Keratinocyte (primary cell): ENCODE data around the gene GRAMD2B. TPM values are rescaled to one million over a fixed set of nuclear protein-coding genes. Genes with fewer than 3 reads are reported as not detected.

ENCODE experiments used
- DNase-seq: peaks from one replicate; pipeline ENCODE4 v3.0.0-alpha.2; 2011; ENCODE audit warnings: low read depth, missing footprints, low spot score
- FAIRE-seq: peaks from 2 replicates; lab custom pipeline; 2011; peaks lifted over from hg19 to GRCh38; lab: Jason Lieb, UNC
- H2AFZ ChIP-seq: 2 replicates; pipeline ENCODE4 v1.6.0; 2012; ENCODE audit warnings: low read length, control low read depth, inconsistent platforms; ENCODE audit not compliant: control insufficient read depth
- H3K27ac ChIP-seq: 2 replicates; pipeline ENCODE4 v1.5.1; 2011; ENCODE audit warnings: low read length; ENCODE audit not compliant: control insufficient read depth, insufficient read depth
- H3K27me3 ChIP-seq: 3 replicates; pipeline ENCODE4 v1.6.0; 2011; ENCODE audit warnings: low read length; ENCODE audit not compliant: control insufficient read depth, insufficient read depth; ENCODE audit errors: extremely low read depth
- H3K36me3 ChIP-seq, 2 experiments: 2 replicates in 1 of 2; 3 replicates in 1 of 2; pipeline ENCODE4 v1.5.1; 2011; ENCODE audit warnings: low read length in 2 of 2, mild to moderate bottlenecking in 1 of 2; ENCODE audit not compliant: control insufficient read depth in 2 of 2, insufficient read depth in 2 of 2; ENCODE audit errors: extremely low read depth in 1 of 2
- H3K4me1 ChIP-seq: 3 replicates; pipeline ENCODE4 v1.5.1; 2011; ENCODE audit warnings: low read length; ENCODE audit not compliant: control insufficient read depth, insufficient read depth; ENCODE audit errors: extremely low read depth
- H3K4me2 ChIP-seq: 3 replicates; pipeline ENCODE4 v1.6.0; 2011; ENCODE audit warnings: low read depth, low read length; ENCODE audit not compliant: control insufficient read depth, insufficient read depth; ENCODE audit errors: extremely low read depth
- H3K4me3 ChIP-seq, 3 experiments: fragments of 200-600 bp in 1 of 3; sonication (generic) in 1 of 3; 2 replicates in 2 of 3; 3 replicates in 1 of 3; pipeline ENCODE4 v1.5.1; 2011 to 2016; ENCODE audit warnings: low read length in 3 of 3, mild to moderate bottlenecking in 3 of 3, control low read depth in 2 of 3, inconsistent platforms in 1 of 3, low read depth in 1 of 3, mixed read lengths in 1 of 3, mixed run types in 1 of 3, moderate library complexity in 1 of 3; ENCODE audit not compliant: control insufficient read depth in 2 of 3, insufficient read depth in 2 of 3; ENCODE audit errors: extremely low read depth in 1 of 3
- H3K79me2 ChIP-seq: 2 replicates; pipeline ENCODE4 v1.6.0; 2012; ENCODE audit warnings: low read length; ENCODE audit not compliant: control insufficient read depth, insufficient read depth
- H3K9ac ChIP-seq: 3 replicates; pipeline ENCODE4 v1.6.0; 2011; ENCODE audit warnings: low read length; ENCODE audit not compliant: control insufficient read depth, insufficient read depth; ENCODE audit errors: extremely low read depth
- H3K9me1 ChIP-seq: 3 replicates; pipeline ENCODE4 v1.6.0; 2011; ENCODE audit warnings: low read length; ENCODE audit not compliant: control insufficient read depth, insufficient read depth; ENCODE audit errors: extremely low read depth
- H3K9me3 ChIP-seq: 2 replicates; pipeline ENCODE4 v1.5.1; 2012; ENCODE audit warnings: low read depth, low read length; ENCODE audit not compliant: control insufficient read depth
- H4K20me1 ChIP-seq: 3 replicates; pipeline ENCODE4 v1.6.0; 2011; ENCODE audit warnings: low read length; ENCODE audit not compliant: control insufficient read depth, insufficient read depth; ENCODE audit errors: extremely low read depth
- CTCF ChIP-seq, 3 experiments: IDR thresholded peaks in 1 of 3; conservative IDR thresholded peaks in 1 of 3; optimal IDR thresholded peaks in 1 of 3; 2 replicates in 2 of 3; 3 replicates in 1 of 3; pipeline versions ENCODE3 to v1.5.1; 2011; ENCODE audit warnings: low read length in 3 of 3, mild to moderate bottlenecking in 3 of 3, moderate library complexity in 2 of 3, control low read depth in 1 of 3, inconsistent platforms in 1 of 3; ENCODE audit not compliant: insufficient read depth in 2 of 3; ENCODE audit errors: extremely low read depth in 1 of 3
- EZH2 ChIP-seq: IDR thresholded peaks from one replicate; pipeline ENCODE4 v1.6.1; 2012; ENCODE audit warnings: inconsistent platforms, mild to moderate bottlenecking, low read length, moderate library complexity
- dilution Hi-C: fragments of 300-500 bp; cut with MboI; formaldehyde crosslinking; loops from one replicate; pipeline ENCODE4 v1.7.0; 2020; ENCODE audit warnings: low sequenced_read_pairs; ENCODE audit not compliant: extremely low pct_ligation_motif_present
- polyA plus RNA-seq, 5 experiments: library from polyadenylated mRNA; depleted of rRNA in 3 of 5; stranded (reverse) in 3 of 5; stranded (forward) in 1 of 5; unstranded in 1 of 5; fragments of >200 nt; gene quantifications; 1 replicate in 1 of 5; 2 replicates in 3 of 5; 3 replicates in 1 of 5; pipeline versions ENCODE4 v1.2.1 to v1.2.3, GENCODE V29; 2011 to 2012; ENCODE audit warnings: missing spikeins in 2 of 5, low read depth in 1 of 5, low replicate concordance in 1 of 5

Gene GRAMD2B
- polyA plus RNA-seq, 1 donor (not counting 4 experiments of a cell fraction or from before 2014, with no cell fraction given), result 45.9 TPM

GRCh38 chr5:126509339-126509738 is 86.1 kb downstream of the GRAMD2B start:
- no peak overlapping the region for H3K27ac ChIP-seq
- peak overlapping the region; percentile 52 for H3K4me2 ChIP-seq
- TF ChIP-seq EZH2, result no peak
- no peak for TF ChIP-seq CTCF (optimal IDR thresholded peaks at IDR 0.05 in 1 of 3, IDR thresholded peaks at IDR 0.05 in 1 of 3, conservative IDR thresholded peaks at IDR 0.05 in 1 of 3; ENCODE audit: extremely low read depth in 1 of 3, insufficient read depth in 2 of 3, low read length in 3 of 3)
- H3K27me3 ChIP-seq, result no peaks in the 10 kb centered on the region
- dilution Hi-C loops, result no loop called here
- no peaks in the 10 kb centered on the region for H3K9me1 ChIP-seq
- H4K20me1 ChIP-seq, result no peaks in the 10 kb centered on the region
- peaks cover 10% of the 10 kb centered on the region for H3K4me1 ChIP-seq
- H2AFZ ChIP-seq, result no peak overlapping the region
- no peak for DNase-seq
- FAIRE-seq, result no peak
- no peaks in the 10 kb centered on the region for H3K79me2 ChIP-seq
- H3K36me3 ChIP-seq, result no peaks in the 10 kb centered on the region
- H3K9me3 ChIP-seq, result no peaks in the 10 kb centered on the region
- H3K9ac ChIP-seq, result no peak overlapping the region
- H3K4me3 ChIP-seq, result no peak overlapping the region

- Histone ChIP-seq H3K4me2 (no peak overlapping the region), H3K4me3 (no peak overlapping the region), H3K4me1 (peaks cover 27% of the 10 kb centered on the region), H2AFZ (no peak overlapping the region), H3K27ac (no peak overlapping the region), H4K20me1 (no peaks in the 10 kb centered on the region), H3K9ac (no peak overlapping the region), H3K27me3 (no peaks in the 10 kb centered on the region), H3K36me3 (no peaks in the 10 kb centered on the region), H3K9me3 (no peaks in the 10 kb centered on the region), H3K79me2 (no peaks in the 10 kb centered on the region), H3K9me1 (no peaks in the 10 kb centered on the region)
- dilution Hi-C loops, result no loop called here
- TF ChIP-seq EZH2 (no peak), CTCF (optimal IDR thresholded peaks at IDR 0.05 in 1 of 3, IDR thresholded peaks at IDR 0.05 in 1 of 3, conservative IDR thresholded peaks at IDR 0.05 in 1 of 3; ENCODE audit: extremely low read depth in 1 of 3, insufficient read depth in 2 of 3, low read length in 3 of 3) (no peak)
- FAIRE-seq (no peak), DNase-seq (no peak)
Observed at GRCh38 chr5:126511961-126512360, 88.8 kb downstream of the GRAMD2B start.
